CD14-positive monocyte (primary cell): ENCODE measurements around the gene SPZ1. TPM values are rescaled to one million over a fixed set of nuclear protein-coding genes. Genes with fewer than 3 reads are reported as not detected.

Experiments
- DNase-seq, 3 donors: peaks; one replicate each; pipeline ENCODE4 v3.0.0-alpha.2; 2011 to 2022
- H2AFZ ChIP-seq: 2 replicates; pipeline ENCODE4 v1.6.0; 2012; ENCODE audit warnings: mild to moderate bottlenecking, low read depth, low read length, inconsistent platforms; ENCODE audit not compliant: insufficient read depth, poor library complexity, severe bottlenecking
- H3K27ac ChIP-seq, 2 donors: 1 replicate in 1 of 2; 2 replicates in 1 of 2; pipeline ENCODE4 v1.5.1; 2012 to 2013; ENCODE audit warnings: low read length in 2 of 2, control low read depth in 1 of 2, inconsistent platforms in 1 of 2, low read depth in 1 of 2, mild to moderate bottlenecking in 1 of 2
- H3K27me3 ChIP-seq, 2 donors: one replicate each; pipeline versions ENCODE4 v1.6.0 to v1.6.1; 2011 to 2013; ENCODE audit warnings: low read length in 2 of 2; ENCODE audit not compliant: control insufficient read depth in 2 of 2, insufficient read depth in 2 of 2
- H3K36me3 ChIP-seq, 2 donors: replicated peaks in 1 of 2; 1 replicate in 1 of 2; 2 replicates in 1 of 2; pipeline versions ENCODE4 v1.5.1 to v1.6.1; 2012 to 2013; ENCODE audit warnings: low read length in 2 of 2, control low read depth in 1 of 2, inconsistent platforms in 1 of 2, mild to moderate bottlenecking in 1 of 2; ENCODE audit not compliant: insufficient read depth in 2 of 2, control insufficient read depth in 1 of 2
- H3K4me1 ChIP-seq, 2 donors: 1 replicate in 1 of 2; 2 replicates in 1 of 2; pipeline versions ENCODE4 v1.5.1 to v1.6.1; 2012 to 2013; ENCODE audit warnings: low read length in 2 of 2, control low read depth in 1 of 2, inconsistent platforms in 1 of 2, mild to moderate bottlenecking in 1 of 2, moderate library complexity in 1 of 2; ENCODE audit not compliant: insufficient read depth in 2 of 2, control insufficient read depth in 1 of 2
- H3K4me2 ChIP-seq: replicated peaks from 2 replicates; pipeline ENCODE3; 2012; ENCODE audit warnings: low read length, moderate library complexity, mild to moderate bottlenecking; ENCODE audit not compliant: poor library complexity, severe bottlenecking; ENCODE audit errors: extremely low read depth
- H3K4me3 ChIP-seq, 3 experiments: fragments of 200-600 bp in 1 of 3; sonication (generic) in 1 of 3; replicated peaks in 1 of 3; 1 replicate in 2 of 3; 2 replicates in 1 of 3; pipeline ENCODE4 v1.5.1; 2011 to 2013; ENCODE audit warnings: low read length in 3 of 3, mild to moderate bottlenecking in 3 of 3, control low read depth in 2 of 3, low read depth in 2 of 3, inconsistent platforms in 1 of 3, moderate library complexity in 1 of 3
- H3K79me2 ChIP-seq: 2 replicates; pipeline ENCODE4 v1.6.0; 2012; ENCODE audit warnings: mild to moderate bottlenecking, control low read depth, inconsistent platforms, low read length, moderate library complexity; ENCODE audit not compliant: insufficient read depth
- H3K9ac ChIP-seq: 2 replicates; pipeline ENCODE4 v1.6.0; 2017; ENCODE audit warnings: low read length, mild to moderate bottlenecking; ENCODE audit not compliant: insufficient read depth, poor library complexity, severe bottlenecking
- H3K9me3 ChIP-seq, 2 donors: replicated peaks in 1 of 2; 1 replicate in 1 of 2; 2 replicates in 1 of 2; pipeline versions ENCODE4 v1.5.1 to v1.6.1; 2012 to 2013; ENCODE audit warnings: low read length in 2 of 2, control low read depth in 1 of 2; ENCODE audit not compliant: control insufficient read depth in 1 of 2, insufficient read depth in 1 of 2
- H4K20me1 ChIP-seq: 2 replicates; pipeline ENCODE4 v1.6.0; 2012; ENCODE audit warnings: mild to moderate bottlenecking, low read length, control low read depth, moderate library complexity; ENCODE audit not compliant: insufficient read depth
- H3K27ac Mint-ChIP-seq, 7 donors: one replicate each; pipeline ENCODE4 v1.8.0; 2020; ENCODE audit warnings: mild to moderate bottlenecking in 7 of 7, mixed read lengths in 7 of 7, moderate library complexity in 6 of 7, inconsistent platforms in 2 of 7
- H3K27me3 Mint-ChIP-seq, 3 donors: one replicate each; pipeline ENCODE4 v1.8.0; 2021 to 2022; ENCODE audit warnings: low read depth in 3 of 3, mild to moderate bottlenecking in 3 of 3, mixed read lengths in 3 of 3, moderate library complexity in 3 of 3, inconsistent platforms in 1 of 3
- H3K36me3 Mint-ChIP-seq, 2 donors: one replicate each; pipeline ENCODE4 v1.8.0; 2020; ENCODE audit warnings: mixed read lengths in 2 of 2, inconsistent platforms in 1 of 2, mild to moderate bottlenecking in 1 of 2
- H3K4me1 Mint-ChIP-seq: one replicate; pipeline ENCODE4 v1.8.0; 2020; ENCODE audit warnings: mild to moderate bottlenecking, mixed read lengths
- H3K4me3 Mint-ChIP-seq, 2 donors: one replicate each; pipeline ENCODE4 v1.8.0; 2020; ENCODE audit warnings: mild to moderate bottlenecking in 2 of 2, mixed read lengths in 2 of 2, moderate library complexity in 1 of 2
- H3K9me3 Mint-ChIP-seq, 7 donors: one replicate each; pipeline ENCODE4 v1.8.0; 2020 to 2022; ENCODE audit warnings: mixed read lengths in 7 of 7, mild to moderate bottlenecking in 6 of 7, moderate library complexity in 6 of 7, inconsistent platforms in 2 of 7
- CTCF ChIP-seq: fragments of 200-600 bp; IDR thresholded peaks from one replicate; pipeline ENCODE4 v1.8.0; 2022; ENCODE audit warnings: antibody characterized with exemption, mild to moderate bottlenecking
- WGBS: methylation state at CpG from one replicate; pipeline ENCODE4 v1.1.5; 2013; ENCODE audit warnings: missing lambda C conversion rate; ENCODE audit not compliant: insufficient coverage; 5-methylcytosine and 5-hydroxymethylcytosine counted together
- intact Hi-C, 2 donors: fragments of 100-400 bp; cut with micrococcal nuclease; formaldehyde crosslinking; loops; one replicate each; pipeline versions ENCODE4 v1.15.0 to v1.15.1; 2023
- polyA plus RNA-seq, 3 donors: library from polyadenylated mRNA; depleted of rRNA in 1 of 3; unstranded in 2 of 3; stranded (reverse) in 1 of 3; fragments of 300-500 nt in 2 of 3; fragments of >200 nt in 1 of 3; fragmentation: Illumina TruSeq in 2 of 3; gene quantifications; 1 replicate in 2 of 3; 2 replicates in 1 of 3; pipeline ENCODE4 v1.2.3, GENCODE V29; 2012 to 2021

Gene SPZ1
- polyA plus RNA-seq, 3 donors = not detected

DNA sequence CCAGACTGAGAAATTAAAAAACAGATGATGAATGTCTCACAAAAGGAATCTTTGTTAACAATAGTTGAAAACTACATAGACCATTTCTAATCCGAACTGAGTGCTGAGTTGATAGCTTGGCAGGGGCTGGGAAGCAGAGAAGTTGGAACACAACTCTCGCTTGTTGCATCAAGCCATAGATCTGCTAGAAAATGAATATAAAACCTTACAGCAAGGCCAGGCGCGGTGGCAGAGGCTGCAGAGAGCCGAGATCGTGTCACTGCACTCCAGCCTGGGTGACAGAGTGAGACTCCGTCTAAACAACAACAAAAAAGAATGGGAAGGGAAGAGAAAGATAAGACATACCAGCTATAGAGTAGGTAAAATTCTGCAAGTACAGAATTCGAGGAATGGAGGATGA is 28.0 kb upstream of the SPZ1 start:
- Histone ChIP-seq H3K79me2 (no peaks in the 10 kb centered on the region), H3K4me2 (no peak overlapping the region), H3K36me3 (no peaks in the 10 kb centered on the region), H3K9me3 (no peaks in the 10 kb centered on the region), H3K4me1 (no peaks in the 10 kb centered on the region), H3K27ac (no peak overlapping the region), H3K27me3 (no peaks in the 10 kb centered on the region), H2AFZ (no peak overlapping the region), H4K20me1 (no peaks in the 10 kb centered on the region), H3K9ac (no peak overlapping the region), H3K4me3 (no peak overlapping the region)
- H3K27ac Mint-ChIP-seq = no peak overlapping the region
- DNase-seq = no peak
- peaks cover 0 to 3% (median 0%) of the 10 kb centered on the region in 7 donors for H3K9me3 Mint-ChIP-seq
- no peak overlapping the region for H3K4me3 Mint-ChIP-seq
- H3K4me1 Mint-ChIP-seq = no peaks in the 10 kb centered on the region
- WGBS = 90% methylated on average over 3 of the region's 8 CpGs
- H3K27me3 Mint-ChIP-seq = peaks cover 0 to 4% (median 3%) of the 10 kb centered on the region in 3 donors
- TF ChIP-seq CTCF = no peak
- intact Hi-C loops = no loop called here
- H3K36me3 Mint-ChIP-seq = no peaks in the 10 kb centered on the region

DNA sequence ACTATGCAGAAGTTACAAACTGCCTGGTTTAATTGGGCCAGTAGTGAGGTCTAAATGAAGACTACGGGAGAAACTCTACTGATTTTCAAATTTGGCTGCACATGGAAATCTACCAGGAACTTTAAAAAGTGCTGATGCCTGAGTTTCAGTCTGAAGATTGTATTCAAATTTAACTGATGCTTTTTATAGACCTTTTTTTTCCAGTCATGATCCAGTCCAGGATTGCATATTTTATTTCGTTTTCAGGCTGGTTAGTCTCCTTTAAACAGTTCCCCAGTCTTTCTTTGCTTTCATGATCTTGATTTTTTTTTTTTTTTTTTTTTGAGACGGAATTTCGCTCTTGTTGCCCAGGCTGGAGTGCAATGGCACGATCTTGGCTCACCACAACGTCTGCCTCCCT is 23.7 kb upstream of the SPZ1 start:
- no peak overlapping the region for H3K4me3 Mint-ChIP-seq
- intact Hi-C loops = no loop called here
- Histone ChIP-seq H3K4me1 (no peaks in the 10 kb centered on the region), H3K27me3 (no peaks in the 10 kb centered on the region), H4K20me1 (no peaks in the 10 kb centered on the region), H3K36me3 (no peaks in the 10 kb centered on the region), H3K79me2 (no peaks in the 10 kb centered on the region), H3K27ac (no peak overlapping the region), H3K4me3 (no peak overlapping the region), H3K9me3 (no peaks in the 10 kb centered on the region), H3K4me2 (no peak overlapping the region), H3K9ac (no peak overlapping the region), H2AFZ (no peak overlapping the region)
- H3K9me3 Mint-ChIP-seq = peaks cover 0 to 10% (median 6%) of the 10 kb centered on the region in 7 donors
- DNase-seq = no peak
- no peak overlapping the region for H3K27ac Mint-ChIP-seq
- peaks cover 0 to 7% (median 2%) of the 10 kb centered on the region in 3 donors for H3K27me3 Mint-ChIP-seq
- no peaks in the 10 kb centered on the region for H3K36me3 Mint-ChIP-seq
- 93% methylated on average over 3 of the region's 6 CpGs for WGBS
- no peak for TF ChIP-seq CTCF
- no peaks in the 10 kb centered on the region for H3K4me1 Mint-ChIP-seq
